GM13976 (cell line): Measurements from ENCODE around the gene ALS2CL.

Experiments
- DNase-seq: peaks from one replicate; pipeline ENCODE4 v3.0.0; 2012; ENCODE audit warnings: low spot score
- in situ Hi-C: fragments of 300-500 bp; cut with MboI; formaldehyde crosslinking; loops from one replicate; pipeline ENCODE4 v1.12.0; 2022; ENCODE audit warnings: low sequenced_read_pairs, mixed read lengths, inconsistent platforms; ENCODE audit not compliant: unreplicated experiment
- TF ChIP-seq, protein P1 (sequence below): IDR thresholded peaks from 2 replicates; pipeline ENCODE4 v1.5.1; 2012; ENCODE audit warnings: borderline replicate concordance, mild to moderate bottlenecking; ENCODE audit not compliant: insufficient read depth; ENCODE audit errors: extremely low read depth, missing control alignments, control extremely low read depth

ALS2CL gene

DNA sequence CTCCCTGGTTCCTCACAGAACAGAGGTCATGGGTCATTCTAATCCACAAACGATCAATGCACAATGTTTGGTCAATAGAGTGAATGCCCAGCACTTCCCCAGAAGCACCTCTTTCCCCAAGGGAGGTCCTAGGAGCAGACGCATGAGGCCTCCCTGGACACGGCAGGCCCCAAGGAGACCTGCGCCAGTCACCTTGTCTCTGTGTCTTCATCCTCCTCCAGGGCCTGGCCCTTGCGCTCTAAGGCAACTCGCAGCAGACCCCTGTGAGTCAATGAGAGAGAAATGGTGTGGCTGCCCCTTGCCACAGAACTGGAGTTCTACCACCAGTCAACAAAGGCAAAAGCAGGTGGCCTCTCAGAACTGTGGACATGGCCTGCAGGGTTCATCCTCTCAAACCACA is 18.1 kb downstream of the ALS2CL start:
- TF ChIP-seq, protein P1, sequence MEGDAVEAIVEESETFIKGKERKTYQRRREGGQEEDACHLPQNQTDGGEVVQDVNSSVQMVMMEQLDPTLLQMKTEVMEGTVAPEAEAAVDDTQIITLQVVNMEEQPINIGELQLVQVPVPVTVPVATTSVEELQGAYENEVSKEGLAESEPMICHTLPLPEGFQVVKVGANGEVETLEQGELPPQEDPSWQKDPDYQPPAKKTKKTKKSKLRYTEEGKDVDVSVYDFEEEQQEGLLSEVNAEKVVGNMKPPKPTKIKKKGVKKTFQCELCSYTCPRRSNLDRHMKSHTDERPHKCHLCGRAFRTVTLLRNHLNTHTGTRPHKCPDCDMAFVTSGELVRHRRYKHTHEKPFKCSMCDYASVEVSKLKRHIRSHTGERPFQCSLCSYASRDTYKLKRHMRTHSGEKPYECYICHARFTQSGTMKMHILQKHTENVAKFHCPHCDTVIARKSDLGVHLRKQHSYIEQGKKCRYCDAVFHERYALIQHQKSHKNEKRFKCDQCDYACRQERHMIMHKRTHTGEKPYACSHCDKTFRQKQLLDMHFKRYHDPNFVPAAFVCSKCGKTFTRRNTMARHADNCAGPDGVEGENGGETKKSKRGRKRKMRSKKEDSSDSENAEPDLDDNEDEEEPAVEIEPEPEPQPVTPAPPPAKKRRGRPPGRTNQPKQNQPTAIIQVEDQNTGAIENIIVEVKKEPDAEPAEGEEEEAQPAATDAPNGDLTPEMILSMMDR, result no peak
- no peak for DNase-seq
- in situ Hi-C loops, result no loop called here

DNA sequence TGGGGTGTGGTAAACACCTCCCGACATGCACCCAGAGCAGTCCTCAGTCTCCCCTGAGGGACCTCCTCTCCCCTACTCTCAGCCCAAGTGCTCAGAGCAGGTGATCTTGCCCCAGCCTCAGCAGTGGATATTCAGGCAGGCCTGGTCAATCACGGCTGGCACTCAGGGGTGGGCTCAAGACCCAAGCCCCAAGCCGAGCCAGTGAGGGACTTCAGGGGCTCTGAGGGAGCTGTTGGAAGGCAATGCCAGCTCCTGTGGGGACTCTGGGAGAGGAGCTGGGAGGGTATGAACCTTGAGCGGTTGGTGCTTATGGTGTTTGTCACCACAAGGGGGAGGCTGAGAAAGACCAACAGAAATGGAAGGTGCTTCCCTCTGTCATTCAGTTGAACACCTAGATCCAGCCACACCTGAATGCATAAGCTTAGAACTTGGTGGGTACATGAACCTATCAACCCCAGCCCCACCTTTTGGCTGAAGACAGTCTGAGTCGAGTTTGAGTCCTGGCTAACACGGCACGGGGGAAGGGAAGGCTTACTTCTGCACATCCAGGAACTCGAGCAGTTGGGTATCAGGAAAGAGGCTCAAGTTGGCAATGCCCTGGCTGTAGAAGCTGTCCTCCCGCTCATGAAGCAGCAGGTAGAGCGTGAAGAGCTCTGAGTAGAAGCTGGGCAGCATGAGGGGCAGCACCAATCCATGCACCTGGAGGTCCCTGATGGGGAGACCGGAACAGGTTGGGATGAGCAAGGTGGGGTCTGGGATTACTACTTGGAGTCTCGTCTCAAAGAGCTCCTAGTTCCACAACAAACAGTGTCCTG is 19.2 kb downstream of the ALS2CL start:
- TF ChIP-seq, protein P1, result no peak
- no peak for DNase-seq
- in situ Hi-C loops, result no loop called here

DNA sequence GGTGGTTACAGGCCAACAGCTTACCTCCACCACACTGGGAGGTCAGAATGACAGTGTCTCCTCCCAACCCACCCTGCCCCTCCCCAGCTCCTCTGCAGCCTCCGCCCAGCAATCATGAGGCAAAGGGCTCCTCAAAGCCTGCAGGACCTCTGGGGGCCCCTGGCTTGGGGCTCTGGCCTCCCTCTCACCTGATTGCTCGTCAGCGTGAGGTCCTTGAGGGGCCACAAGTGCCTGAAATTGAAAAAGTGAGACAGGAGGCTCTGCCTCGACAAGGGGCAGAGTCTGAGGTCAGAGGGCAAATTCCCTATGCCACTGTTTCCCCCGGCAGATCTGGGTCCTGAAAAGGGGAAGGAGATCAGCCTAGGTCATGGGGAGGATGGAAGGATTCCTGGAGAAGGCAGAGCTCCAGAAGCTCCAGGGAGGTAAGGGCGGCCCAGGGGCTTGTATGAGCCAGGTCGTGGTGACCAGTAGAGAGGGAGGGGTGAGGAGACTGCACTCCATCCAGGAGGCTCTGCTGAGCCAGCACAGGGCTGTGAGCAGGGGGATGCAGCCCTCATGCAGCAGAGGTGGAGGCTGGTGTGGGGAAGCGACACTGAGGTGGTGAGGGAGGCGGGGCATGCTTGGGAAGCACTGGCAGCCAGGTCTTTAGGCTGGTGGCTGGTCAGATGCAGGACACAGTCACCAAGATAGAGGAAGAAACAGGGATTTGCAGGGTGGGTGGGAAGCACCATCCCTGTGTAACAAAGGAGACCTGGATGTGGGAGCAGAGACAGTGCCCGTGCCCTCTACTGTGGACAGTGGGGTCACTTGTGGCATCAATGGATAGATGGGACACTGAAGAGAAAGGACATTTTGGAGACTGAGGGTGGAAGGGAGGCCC is 20.1 kb downstream of the ALS2CL start:
- no peak for DNase-seq
- in situ Hi-C loops, result no loop called here
- TF ChIP-seq, protein P1, result no peak

DNA sequence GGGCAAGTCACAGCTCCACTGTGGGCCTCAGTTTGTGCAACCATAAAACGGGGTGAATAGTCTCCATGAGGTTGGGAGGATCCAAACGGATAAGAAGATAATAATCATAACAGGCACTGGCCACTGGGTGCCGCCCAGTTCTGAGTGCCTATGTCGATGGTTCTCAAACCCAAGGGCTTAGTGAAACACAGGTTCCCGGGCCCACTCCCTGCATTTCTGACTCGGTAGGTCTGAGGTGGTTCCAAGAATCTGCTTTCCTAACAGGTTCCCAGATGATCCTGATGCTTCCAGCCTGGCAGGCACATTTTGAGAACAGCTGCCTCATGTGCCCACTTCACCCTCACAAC is 21.2 kb downstream of the ALS2CL start:
- in situ Hi-C loops, result no loop called here
- DNase-seq, result no peak
- TF ChIP-seq, protein P1, result no peak

DNA sequence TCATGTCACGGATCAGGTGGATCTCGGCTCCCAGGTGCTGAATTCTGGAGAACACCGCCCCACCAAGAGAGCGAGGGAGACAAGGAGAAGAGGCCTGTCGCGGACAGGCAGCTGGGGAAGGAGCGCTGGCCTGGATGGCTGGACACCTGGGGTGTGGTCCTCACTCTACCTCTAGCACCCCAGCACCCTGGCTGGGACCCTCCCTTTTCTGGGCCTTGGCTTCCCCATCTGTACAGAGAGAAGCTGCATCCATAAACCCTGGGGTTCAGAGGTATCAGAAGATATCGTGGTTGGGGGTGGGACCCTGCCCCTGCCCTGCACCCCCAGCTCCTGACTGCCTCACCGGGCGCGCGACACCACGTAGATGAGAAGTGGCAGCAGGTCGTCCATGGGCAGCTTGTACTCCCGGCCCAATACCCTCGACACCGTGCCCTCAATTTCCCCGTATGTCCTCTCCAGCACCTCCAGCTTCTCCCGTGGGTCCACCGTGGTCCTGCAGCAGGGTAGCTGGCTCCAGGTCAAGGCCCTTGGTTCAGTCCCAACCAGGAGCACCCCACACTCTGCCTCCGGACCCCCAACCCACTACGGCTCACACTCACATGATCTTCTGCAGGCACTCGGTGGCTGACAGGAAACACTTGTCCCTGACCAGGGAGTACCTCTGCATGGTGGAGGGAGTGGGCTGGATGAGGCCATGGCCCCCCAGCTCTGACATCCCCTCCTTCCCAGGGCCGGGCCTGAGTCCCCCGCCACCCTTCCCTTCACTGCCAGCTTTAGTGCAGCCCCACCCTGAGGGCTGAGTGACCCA is 21.7 kb downstream of the ALS2CL start:
- no peak for DNase-seq
- TF ChIP-seq, protein P1, result no peak
- in situ Hi-C loops, result no loop called here

DNA sequence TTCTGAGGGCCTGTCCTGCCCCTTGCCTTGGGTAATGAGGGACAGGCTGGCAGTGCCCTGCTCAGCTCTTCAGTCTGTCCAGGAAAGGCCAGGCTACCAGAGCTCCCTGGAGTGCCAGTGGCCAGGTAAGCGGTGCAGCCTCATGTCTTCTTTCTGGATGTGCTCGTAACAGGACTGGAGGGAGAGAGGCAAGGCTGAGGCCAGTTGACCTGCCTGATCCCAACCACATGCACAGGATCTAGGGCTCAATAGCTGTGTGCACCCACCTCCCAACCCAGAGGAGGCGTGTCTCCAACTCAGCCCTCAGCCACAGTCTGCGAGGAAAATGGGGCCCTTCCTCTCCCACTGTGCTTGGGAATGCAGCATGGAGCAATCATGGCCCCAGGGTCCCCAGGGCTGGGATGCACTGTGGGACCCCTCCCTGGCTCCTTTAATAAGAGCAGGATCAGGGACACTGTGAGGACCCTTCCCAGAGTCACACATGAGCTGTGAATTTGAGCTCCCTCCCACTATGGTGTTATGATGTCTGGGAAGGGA is 22.5 kb downstream of the ALS2CL start:
- TF ChIP-seq, protein P1, result no peak
- in situ Hi-C loops, result no loop called here
- DNase-seq, result no peak
